ENCODE measurements around the gene TBC1D14. TPM values are rescaled to one million over a fixed set of nuclear protein-coding genes. Genes with fewer than 3 reads are reported as not detected.

TBC1D14 gene
- total and polyA plus RNA-seq, 11 donors: 9.8 to 51.0 (median 34.3) TPM

GRCh38 chr4:7042503-7043283 is 133.1 kb downstream of the TBC1D14 start:
- Histone ChIP-seq H3K36me3 (peaks cover 0 to 8% (median 0%) of the 10 kb centered on the region in 9 donors), H3K9me3 (no peaks in the 10 kb centered on the region), H3K4me3 (peak overlapping the region; percentile 58 to 98 (median 82)), H3K27ac (peak overlapping the region in 11 of 12 donors; percentile 52 to 88 (median 75)), H3K4me1 (peaks cover 8 to 56% (median 45%) of the 10 kb centered on the region in 12 donors), H3K27me3 (no peaks in the 10 kb centered on the region)
- DNase-seq: peak; percentile 96 to 99 (median 98)
- intact Hi-C loops (cut with DNase I): loop anchor here (1.0 to 10.0 kb wide), 9 partner anchors 26 to 260 kb away; partner anchors contain the start of genes GRPEL1 (in 5 of the 10), TBC1D14 (in 2 of the 10) and KIAA0232 (in 1 of the 10)
- ATAC-seq: peak; percentile 93 to 97 (median 95)
- TF ChIP-seq CTCF (IDR thresholded peaks at IDR 0.05) (peak in 11 of 12 donors; percentile 17 to 60 (median 47)), POLR2A (IDR thresholded peaks at IDR 0.05) (peak in 1 of 2 donors; percentile 34)
- 0 to 1% (median 0%) methylated on average over 32 to 90 of the region's 90 CpGs for WGBS, 4 donors

GRCh38 chr4:7043284-7044136 is 133.9 kb downstream of the TBC1D14 start, which contains the start of gene TADA2B:
TSS of gene TADA2B (plus strand) at chr4:7043372. CDS start at chr4:7043580, 208 bp downstream.
- Histone ChIP-seq H3K27ac (peak within 1 kb of the TSS; percentile 79 to 95 (median 92)), H3K4me1 (peaks cover 8 to 56% (median 45%) of the 10 kb centered on the region in 12 donors), H3K9me3 (no peaks in the 10 kb centered on the region), H3K4me3 (peak within 1 kb of the TSS; percentile 86 to 99 (median 99)), H3K27me3 (no peaks in the 10 kb centered on the region), H3K36me3 (peaks cover 0 to 8% (median 0%) of the 10 kb centered on the region in 9 donors)
- intact Hi-C loops (cut with DNase I): loop anchor here (1.0 to 10.0 kb wide), 10 partner anchors 23 to 261 kb away; partner anchors contain the start of genes GRPEL1 (in 5 of the 10), TBC1D14 (in 2 of the 10) and KIAA0232 (in 1 of the 10)
- DNase-seq: peak in 4 of 5 donors; percentile 49 to 77 (median 58)
- TF ChIP-seq CTCF (IDR thresholded peaks at IDR 0.05) (no peak), POLR2A (IDR thresholded peaks at IDR 0.05) (no peak)
- peak in 2 of 4 donors; percentile 5 to 7 for ATAC-seq
- 0 to 2% (median 1%) methylated on average over 13 to 119 of the region's 119 CpGs for WGBS, 4 donors

- DNase-seq (peak in 1 of 5 donors; percentile 26), ATAC-seq (peak in 1 of 4 donors; percentile 14)
- H3K9me3 ChIP-seq: no peaks in the 10 kb centered on the region
- peaks cover 8 to 56% (median 47%) of the 10 kb centered on the region in 12 donors for H3K4me1 ChIP-seq
- peak overlapping the region; percentile 86 to 99 (median 99) for H3K4me3 ChIP-seq
- intact Hi-C loops (cut with DNase I): loop anchor here in 7 of 10 donors (2.0 to 10.0 kb wide), 7 partner anchors 22 to 262 kb away; partner anchors contain the start of genes TBC1D14 (in 2 of the 7) and KIAA0232 (in 1 of the 7)
- no peaks in the 10 kb centered on the region for H3K27me3 ChIP-seq
- no peak for TF ChIP-seq CTCF (IDR thresholded peaks at IDR 0.05)
- TF ChIP-seq POLR2A (IDR thresholded peaks at IDR 0.05): no peak
- 12 to 15% (median 15%) methylated on average over 25 to 29 of the region's 29 CpGs for WGBS, 4 donors
- H3K36me3 ChIP-seq: peaks cover 0 to 8% (median 0%) of the 10 kb centered on the region in 9 donors
- H3K27ac ChIP-seq: peak overlapping the region; percentile 79 to 95 (median 92)
Measured at GRCh38 chr4:7044137-7044930, 134.7 kb downstream of the TBC1D14 start.

All from heart left ventricle (tissue), 16 donors.